ENCODE results near the gene F8.
"Not testable (repeated sequence)": the region's sequence is repeated elsewhere in the genome, so short reads cannot be mapped to it uniquely, and the experiment has no call there.

The F8 gene

GRCh38 chrX:154855256-154855655 lies 167.3 kb downstream of the F8 start:
- DNase-seq, result no peak

GRCh38 chrX:154850957-154851611 lies 171.4 kb downstream of the F8 start:
- DNase-seq, result no peak

- no peak for DNase-seq
Observed at GRCh38 chrX:154840856-154841255, 181.7 kb downstream of the F8 start.

GRCh38 chrX:154836163-154836562 lies 186.4 kb downstream of the F8 start:
- DNase-seq, result no peak

GRCh38 chrX:154834562-154834961 lies 188.0 kb downstream of the F8 start, which contains the start of gene SMIM9:
Gene SMIM9, minus strand, starts transcription at chrX:154834662. Its CDS starts 3,806 bp downstream, at chrX:154830856.
- no peak for DNase-seq

GRCh38 chrX:154833746-154834274 lies 188.7 kb downstream of the F8 start:
- no peak for DNase-seq

- no peak for DNase-seq
Observed at GRCh38 chrX:154829926-154830442, 192.5 kb downstream of the F8 start.

- DNase-seq, result no peak
Observed at GRCh38 chrX:154829134-154829533, 193.4 kb downstream of the F8 start.

- DNase-seq, result no peak
Observed at GRCh38 chrX:154828016-154828408, 194.5 kb downstream of the F8 start.

- DNase-seq, result no peak
Observed at GRCh38 chrX:154827194-154828015, 195.1 kb downstream of the F8 start.

- DNase-seq, result not testable (repeated sequence)
Observed at GRCh38 chrX:154825586-154825985, 196.9 kb downstream of the F8 start.

- DNase-seq, result no peak
Observed at GRCh38 chrX:154824638-154825037, 197.9 kb downstream of the F8 start.

- no peak for DNase-seq
Observed at GRCh38 chrX:154822029-154822428, 200.5 kb downstream of the F8 start.

- DNase-seq, result no peak
Observed at GRCh38 chrX:154821523-154821922, 201.0 kb downstream of the F8 start.

- no peak for DNase-seq
Observed at GRCh38 chrX:154819771-154820341, 202.7 kb downstream of the F8 start.

GRCh38 chrX:154818916-154819770 lies 203.4 kb downstream of the F8 start:
- DNase-seq, result no peak

GRCh38 chrX:154817048-154817618 lies 205.4 kb downstream of the F8 start:
- DNase-seq, result not testable (repeated sequence)

- not testable (repeated sequence) for DNase-seq
Observed at GRCh38 chrX:154816326-154816898, 206.1 kb downstream of the F8 start.

GRCh38 chrX:154815274-154815818 lies 207.2 kb downstream of the F8 start:
- DNase-seq, result no peak

GRCh38 chrX:154813801-154814200 lies 208.7 kb downstream of the F8 start:
- DNase-seq, result no peak

- DNase-seq, result no peak
Observed at GRCh38 chrX:154812341-154813101, 210.0 kb downstream of the F8 start.
